ENCODE results near the gene PCDH9. TPM values are rescaled to one million over a fixed set of nuclear protein-coding genes. Genes with fewer than 3 reads are reported as not detected.

The PCDH9 gene
- total RNA-seq, 1 experiment from 2014 or later: 0.11 TPM

DNA sequence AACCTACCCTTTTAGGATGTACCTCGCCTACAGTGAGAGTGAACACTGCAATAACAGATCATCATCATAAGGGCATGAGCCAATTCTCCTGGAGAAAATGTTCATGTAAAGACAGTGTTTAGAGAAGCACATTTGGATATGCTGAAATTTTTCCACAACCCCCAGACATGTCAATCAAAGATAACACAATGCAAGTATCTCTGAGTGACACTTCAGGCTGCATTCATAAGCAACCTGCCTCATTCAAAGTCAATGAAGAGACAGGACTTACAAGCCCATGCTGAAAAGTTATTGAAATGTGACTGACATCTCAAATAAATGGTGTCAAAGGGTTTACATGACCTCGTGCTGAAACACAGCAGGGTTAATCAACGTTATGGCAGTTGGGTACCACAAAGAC lies 102.0 kb downstream of the PCDH9 start:
- no TSS peak for BruUV-seq (replicated peaks)
- Mint-ChIP-seq H3K36me3 (ENCODE audit: insufficient read depth, unreplicated experiment) (no peaks in the 10 kb centered on the region), H3K27ac (ENCODE audit: unreplicated experiment) (no peak overlapping the region), H3K27me3 (ENCODE audit: insufficient read depth, unreplicated experiment) (no peaks in the 10 kb centered on the region), H3K9me3 (ENCODE audit: unreplicated experiment) (no peaks in the 10 kb centered on the region), H3K4me1 (ENCODE audit: low read depth, unreplicated experiment) (no peaks in the 10 kb centered on the region), H3K4me3 (ENCODE audit: unreplicated experiment) (no peak overlapping the region)
- POLR2A ChIA-PET: no interaction called here
- H3K9me3 ChIP-seq: no peaks in the 10 kb centered on the region
- TF ChIP-seq, protein P1, sequence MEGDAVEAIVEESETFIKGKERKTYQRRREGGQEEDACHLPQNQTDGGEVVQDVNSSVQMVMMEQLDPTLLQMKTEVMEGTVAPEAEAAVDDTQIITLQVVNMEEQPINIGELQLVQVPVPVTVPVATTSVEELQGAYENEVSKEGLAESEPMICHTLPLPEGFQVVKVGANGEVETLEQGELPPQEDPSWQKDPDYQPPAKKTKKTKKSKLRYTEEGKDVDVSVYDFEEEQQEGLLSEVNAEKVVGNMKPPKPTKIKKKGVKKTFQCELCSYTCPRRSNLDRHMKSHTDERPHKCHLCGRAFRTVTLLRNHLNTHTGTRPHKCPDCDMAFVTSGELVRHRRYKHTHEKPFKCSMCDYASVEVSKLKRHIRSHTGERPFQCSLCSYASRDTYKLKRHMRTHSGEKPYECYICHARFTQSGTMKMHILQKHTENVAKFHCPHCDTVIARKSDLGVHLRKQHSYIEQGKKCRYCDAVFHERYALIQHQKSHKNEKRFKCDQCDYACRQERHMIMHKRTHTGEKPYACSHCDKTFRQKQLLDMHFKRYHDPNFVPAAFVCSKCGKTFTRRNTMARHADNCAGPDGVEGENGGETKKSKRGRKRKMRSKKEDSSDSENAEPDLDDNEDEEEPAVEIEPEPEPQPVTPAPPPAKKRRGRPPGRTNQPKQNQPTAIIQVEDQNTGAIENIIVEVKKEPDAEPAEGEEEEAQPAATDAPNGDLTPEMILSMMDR (IDR thresholded peaks at IDR 0.05; ENCODE audit: insufficient read depth in 1 of 2, low read depth in 1 of 2, low read length in 1 of 2, severe bottlenecking in 1 of 2, unreplicated experiment in 1 of 2): no peak
- CTCF ChIA-PET: no interaction called here
- intact Hi-C loops (cut with micrococcal nuclease; ENCODE audit: unreplicated experiment): no loop called here
- H3K4me1 ChIP-seq: no peaks in the 10 kb centered on the region
- DNase-seq: no peak
- no peaks in the 10 kb centered on the region for H3K36me3 ChIP-seq (ENCODE audit: control insufficient read depth, insufficient read depth, low read length)
- H3K27me3 ChIP-seq (replicated peaks; ENCODE audit: control insufficient read depth, insufficient read depth, low read length): no peaks in the 10 kb centered on the region
- no peak overlapping the region for H3K4me3 ChIP-seq (ENCODE audit: low read depth, low read length)

DNA sequence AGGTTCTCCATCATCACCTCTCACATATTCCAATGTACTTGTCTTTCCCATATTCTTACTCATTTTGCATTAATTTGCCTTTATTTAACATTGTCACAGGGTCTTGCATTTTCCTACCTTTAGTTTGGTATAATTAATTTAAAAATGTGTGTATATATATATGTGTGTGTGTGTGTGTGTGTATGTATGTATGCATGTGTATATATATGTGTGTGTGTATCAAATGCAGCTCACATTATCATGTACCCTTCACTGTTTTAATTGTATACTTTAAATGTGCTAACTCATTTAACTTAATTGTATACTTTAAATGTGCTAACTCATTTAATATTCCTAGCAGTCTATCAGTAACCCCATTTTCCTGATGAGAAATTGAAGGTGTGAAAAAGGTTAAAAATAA lies 104.5 kb downstream of the PCDH9 start:
- POLR2A ChIA-PET: no interaction called here
- intact Hi-C loops (cut with micrococcal nuclease; ENCODE audit: unreplicated experiment): no loop called here
- Histone ChIP-seq H3K27me3 (replicated peaks; ENCODE audit: control insufficient read depth, insufficient read depth, low read length) (no peaks in the 10 kb centered on the region), H3K4me1 (no peaks in the 10 kb centered on the region), H3K9me3 (no peaks in the 10 kb centered on the region), H3K4me3 (ENCODE audit: low read depth, low read length) (no peak overlapping the region), H3K36me3 (ENCODE audit: control insufficient read depth, insufficient read depth, low read length) (no peaks in the 10 kb centered on the region)
- Mint-ChIP-seq H3K4me3 (ENCODE audit: unreplicated experiment) (no peak overlapping the region), H3K27me3 (ENCODE audit: insufficient read depth, unreplicated experiment) (no peaks in the 10 kb centered on the region), H3K4me1 (ENCODE audit: low read depth, unreplicated experiment) (no peaks in the 10 kb centered on the region), H3K36me3 (ENCODE audit: insufficient read depth, unreplicated experiment) (no peaks in the 10 kb centered on the region), H3K9me3 (ENCODE audit: unreplicated experiment) (no peaks in the 10 kb centered on the region), H3K27ac (ENCODE audit: unreplicated experiment) (no peak overlapping the region)
- DNase-seq: no peak
- CTCF ChIA-PET: no interaction called here
- no TSS peak for BruUV-seq (replicated peaks)
- TF ChIP-seq, protein P1 (IDR thresholded peaks at IDR 0.05; ENCODE audit: insufficient read depth in 1 of 2, low read depth in 1 of 2, low read length in 1 of 2, severe bottlenecking in 1 of 2, unreplicated experiment in 1 of 2): no peak

DNA sequence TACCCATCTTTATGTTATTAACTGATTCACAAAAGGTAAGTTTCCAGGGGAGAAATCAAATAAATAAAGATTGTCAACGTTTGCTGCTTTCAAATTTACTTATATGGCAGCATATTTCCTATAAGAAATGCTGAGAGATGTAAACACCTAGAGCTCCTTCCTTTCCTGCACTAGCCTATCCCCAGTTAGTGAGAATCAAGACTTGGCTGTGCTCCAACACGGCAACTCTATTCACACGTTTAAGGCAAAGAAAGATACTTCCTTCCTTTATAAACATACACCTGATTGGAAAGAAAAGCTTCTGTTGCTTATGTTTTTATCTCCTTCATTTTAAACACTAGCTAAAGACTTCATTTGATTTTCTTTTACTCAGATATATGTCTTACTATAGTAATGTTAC lies 107.0 kb downstream of the PCDH9 start:
- no peaks in the 10 kb centered on the region for H3K36me3 Mint-ChIP-seq (ENCODE audit: insufficient read depth, unreplicated experiment)
- no peaks in the 10 kb centered on the region for H3K27me3 ChIP-seq (replicated peaks; ENCODE audit: control insufficient read depth, insufficient read depth, low read length)
- H3K4me3 Mint-ChIP-seq (ENCODE audit: unreplicated experiment): no peak overlapping the region
- no peaks in the 10 kb centered on the region for H3K9me3 Mint-ChIP-seq (ENCODE audit: unreplicated experiment)
- H3K36me3 ChIP-seq (ENCODE audit: control insufficient read depth, insufficient read depth, low read length): no peaks in the 10 kb centered on the region
- no peaks in the 10 kb centered on the region for H3K9me3 ChIP-seq
- H3K4me1 Mint-ChIP-seq (ENCODE audit: low read depth, unreplicated experiment): no peaks in the 10 kb centered on the region
- no peaks in the 10 kb centered on the region for H3K4me1 ChIP-seq
- POLR2A ChIA-PET: no interaction called here
- H3K4me3 ChIP-seq (ENCODE audit: low read depth, low read length): no peak overlapping the region
- CTCF ChIA-PET: no interaction called here
- intact Hi-C loops (cut with micrococcal nuclease; ENCODE audit: unreplicated experiment): no loop called here
- no peak overlapping the region for H3K27ac Mint-ChIP-seq (ENCODE audit: unreplicated experiment)
- no TSS peak for BruUV-seq (replicated peaks)
- H3K27me3 Mint-ChIP-seq (ENCODE audit: insufficient read depth, unreplicated experiment): no peaks in the 10 kb centered on the region
- TF ChIP-seq, protein P1 (IDR thresholded peaks at IDR 0.05; ENCODE audit: insufficient read depth in 1 of 2, low read depth in 1 of 2, low read length in 1 of 2, severe bottlenecking in 1 of 2, unreplicated experiment in 1 of 2): no peak
- no peak for DNase-seq

Data from Caco-2 (cell line).